GM13977 (cell line): ENCODE measurements around the gene TEDC2.
A peak's percentile ranks its signal among the peaks of the same experiment; 100 is the strongest.
"Not testable (repeated sequence)": the region's sequence is repeated elsewhere in the genome, so short reads cannot be mapped to it uniquely, and the experiment has no call there.

Source experiments
- DNase-seq: peaks from one replicate; pipeline ENCODE4 v3.0.0; 2012; ENCODE audit warnings: low spot score
- in situ Hi-C: fragments of 300-500 bp; cut with MboI; formaldehyde crosslinking; loops from one replicate; pipeline ENCODE4 v1.12.0; 2022; ENCODE audit warnings: low sequenced_read_pairs, low pct_unique_long_range_greater_than_20kb, mixed read lengths, inconsistent platforms; ENCODE audit not compliant: unreplicated experiment
- TF ChIP-seq, protein P1 (sequence below): IDR thresholded peaks from 2 replicates; pipeline ENCODE4 v1.5.1; 2012; ENCODE audit warnings: mild to moderate bottlenecking, control low read depth; ENCODE audit not compliant: insufficient read depth; ENCODE audit errors: extremely low read depth, missing control alignments

Gene TEDC2

DNA sequence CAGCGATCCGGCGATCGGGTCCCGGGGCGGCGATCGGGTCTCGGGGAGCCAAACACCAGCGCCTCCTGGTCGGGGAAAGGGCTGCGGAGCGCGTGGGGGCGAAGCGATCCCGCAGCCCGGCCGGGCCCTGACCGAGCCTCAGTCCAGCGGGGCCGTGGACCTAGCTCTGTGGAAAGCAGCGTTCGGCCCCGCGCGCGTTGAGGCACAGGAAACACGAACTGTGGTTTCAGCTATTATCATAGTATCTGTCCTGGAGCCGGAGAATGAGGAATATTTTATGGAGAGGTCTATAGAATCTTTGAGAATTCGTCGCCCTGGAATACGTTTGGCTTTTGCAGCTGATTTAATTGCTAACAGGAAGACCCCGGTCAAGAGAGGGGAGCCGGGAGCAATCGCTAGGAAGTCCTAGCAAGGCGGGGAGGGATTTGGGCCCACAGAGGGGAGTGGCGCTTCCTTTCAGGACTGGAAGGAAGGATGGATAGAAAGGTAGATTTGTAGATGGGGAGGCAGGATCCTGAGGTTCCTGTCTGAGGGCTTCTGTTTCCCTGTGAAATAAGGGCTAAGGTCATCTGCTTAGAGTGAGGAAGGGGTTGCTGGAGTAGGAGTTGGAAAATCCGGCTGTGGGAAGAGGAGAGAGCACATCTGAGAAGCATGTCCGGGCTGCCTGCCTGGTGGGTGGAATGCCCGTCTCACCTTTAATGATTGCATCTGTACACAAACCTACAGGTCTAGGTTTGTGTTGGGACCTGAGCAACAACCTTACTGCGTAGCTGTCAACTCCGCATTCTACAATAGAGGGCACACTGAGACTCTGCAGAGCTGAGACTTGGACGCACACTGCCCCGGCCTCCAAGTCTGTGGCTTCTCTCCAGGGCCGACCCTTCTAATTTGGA is 29.9 kb upstream of the TEDC2 start:
- DNase-seq = peak; percentile 62
- TF ChIP-seq, protein P1, sequence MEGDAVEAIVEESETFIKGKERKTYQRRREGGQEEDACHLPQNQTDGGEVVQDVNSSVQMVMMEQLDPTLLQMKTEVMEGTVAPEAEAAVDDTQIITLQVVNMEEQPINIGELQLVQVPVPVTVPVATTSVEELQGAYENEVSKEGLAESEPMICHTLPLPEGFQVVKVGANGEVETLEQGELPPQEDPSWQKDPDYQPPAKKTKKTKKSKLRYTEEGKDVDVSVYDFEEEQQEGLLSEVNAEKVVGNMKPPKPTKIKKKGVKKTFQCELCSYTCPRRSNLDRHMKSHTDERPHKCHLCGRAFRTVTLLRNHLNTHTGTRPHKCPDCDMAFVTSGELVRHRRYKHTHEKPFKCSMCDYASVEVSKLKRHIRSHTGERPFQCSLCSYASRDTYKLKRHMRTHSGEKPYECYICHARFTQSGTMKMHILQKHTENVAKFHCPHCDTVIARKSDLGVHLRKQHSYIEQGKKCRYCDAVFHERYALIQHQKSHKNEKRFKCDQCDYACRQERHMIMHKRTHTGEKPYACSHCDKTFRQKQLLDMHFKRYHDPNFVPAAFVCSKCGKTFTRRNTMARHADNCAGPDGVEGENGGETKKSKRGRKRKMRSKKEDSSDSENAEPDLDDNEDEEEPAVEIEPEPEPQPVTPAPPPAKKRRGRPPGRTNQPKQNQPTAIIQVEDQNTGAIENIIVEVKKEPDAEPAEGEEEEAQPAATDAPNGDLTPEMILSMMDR = peak; percentile 63
- in situ Hi-C loops = loop anchor here (10.0 kb wide), 1 partner anchor 75 kb away; no protein-coding TSS in a partner anchor

DNA sequence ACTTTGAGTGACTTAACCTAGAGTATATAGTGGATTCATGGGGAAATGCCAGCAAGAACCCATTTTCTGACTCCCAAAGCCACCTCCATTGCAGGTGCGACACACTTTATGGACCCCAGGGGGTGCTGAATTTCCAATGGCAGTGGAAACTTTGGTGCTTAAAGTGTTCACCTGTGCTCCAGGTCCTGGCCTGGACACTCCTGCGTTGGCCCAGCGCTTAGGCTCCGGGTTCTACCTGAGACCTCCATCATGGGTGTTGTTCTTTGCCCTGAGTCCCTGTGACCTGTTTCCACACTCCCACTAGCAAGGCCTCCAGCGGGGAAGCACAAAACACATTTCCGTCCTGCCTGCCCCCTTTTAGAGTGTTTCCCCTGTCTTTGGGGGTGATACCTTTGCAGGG is 27.6 kb upstream of the TEDC2 start:
- TF ChIP-seq, protein P1 = peak; percentile 24
- DNase-seq = no peak

DNA sequence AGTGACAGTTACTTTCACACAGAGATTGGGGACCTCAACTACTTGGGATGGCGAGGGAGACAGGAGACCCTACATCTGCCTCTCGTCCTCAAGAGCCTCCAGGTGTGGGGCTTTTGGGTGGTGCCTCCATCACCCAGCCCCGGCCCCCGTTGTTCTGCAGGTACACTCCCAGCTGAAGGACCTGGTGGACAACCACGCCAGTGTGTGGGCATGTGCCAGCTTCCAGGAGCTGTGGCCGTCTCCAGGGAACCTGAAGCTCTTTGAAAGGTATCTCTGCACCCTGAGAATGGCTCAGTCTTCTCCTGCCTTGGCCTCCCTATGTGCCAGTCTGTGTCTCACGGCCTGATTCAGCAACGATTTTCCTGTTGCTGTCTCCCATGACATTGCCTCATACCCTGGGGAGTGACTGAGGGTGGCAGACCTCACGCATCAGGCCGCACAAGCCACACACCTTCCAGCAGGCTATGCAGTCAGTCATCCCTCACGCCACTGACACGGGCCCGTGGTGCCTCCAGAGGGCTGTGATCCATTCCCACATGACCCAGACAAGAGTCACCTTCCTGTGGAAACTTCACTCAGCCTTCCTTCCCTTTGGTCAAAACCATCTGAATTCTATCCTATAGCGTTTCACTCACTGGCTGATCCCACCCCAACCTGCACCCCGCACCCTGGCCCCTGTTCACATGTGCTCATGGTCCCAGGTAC is 27.0 kb upstream of the TEDC2 start:
- in situ Hi-C loops = no loop called here
- TF ChIP-seq, protein P1 = no peak
- no peak for DNase-seq

More for the DNA sequence above, 27.6 kb upstream of the TEDC2 start:
- in situ Hi-C loops = no loop called here

DNA sequence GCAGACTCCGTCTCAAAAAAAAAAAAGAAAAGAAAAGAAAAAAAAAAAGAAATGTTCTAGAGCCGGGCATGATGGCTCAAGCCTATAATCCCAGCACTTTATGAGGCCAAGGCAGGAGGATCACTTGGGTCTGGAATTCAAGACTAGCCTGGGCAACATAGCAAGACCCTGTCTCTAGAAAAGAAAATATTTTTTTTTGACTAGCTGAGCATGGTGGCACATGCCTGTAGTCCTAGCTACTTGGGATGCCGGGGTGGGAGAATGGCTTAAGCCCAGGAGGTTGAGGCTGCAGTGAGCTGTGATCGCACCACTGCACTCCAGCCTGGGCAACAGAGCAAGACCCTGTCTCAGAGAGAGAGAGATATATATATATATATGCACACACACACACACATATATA is 24.7 kb upstream of the TEDC2 start:
- not testable (repeated sequence) for DNase-seq

DNA sequence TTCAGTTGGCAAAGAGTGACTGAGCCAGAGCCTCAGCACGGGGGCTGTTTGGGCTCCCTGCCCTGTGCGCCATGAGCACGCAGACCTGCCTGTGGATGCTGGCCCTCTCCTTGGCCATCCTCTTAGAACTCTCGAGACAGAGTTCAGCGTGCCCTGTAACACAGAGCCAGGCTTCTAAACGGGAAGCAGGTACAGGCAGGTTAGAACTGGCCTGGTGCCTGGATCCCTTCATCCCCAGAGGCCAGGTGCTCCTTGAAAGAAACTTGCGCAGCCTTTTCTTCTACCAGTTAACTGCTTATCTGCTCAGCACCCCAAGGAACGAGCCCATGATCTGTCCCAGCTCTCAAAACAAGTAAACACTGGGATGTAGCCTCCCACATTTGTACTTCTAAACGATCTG is 23.8 kb upstream of the TEDC2 start:
- in situ Hi-C loops = no loop called here
- no peak for DNase-seq
- TF ChIP-seq, protein P1 = no peak

More for the DNA sequence above, 24.7 kb upstream of the TEDC2 start:
- in situ Hi-C loops = not testable (repeated sequence)

DNA sequence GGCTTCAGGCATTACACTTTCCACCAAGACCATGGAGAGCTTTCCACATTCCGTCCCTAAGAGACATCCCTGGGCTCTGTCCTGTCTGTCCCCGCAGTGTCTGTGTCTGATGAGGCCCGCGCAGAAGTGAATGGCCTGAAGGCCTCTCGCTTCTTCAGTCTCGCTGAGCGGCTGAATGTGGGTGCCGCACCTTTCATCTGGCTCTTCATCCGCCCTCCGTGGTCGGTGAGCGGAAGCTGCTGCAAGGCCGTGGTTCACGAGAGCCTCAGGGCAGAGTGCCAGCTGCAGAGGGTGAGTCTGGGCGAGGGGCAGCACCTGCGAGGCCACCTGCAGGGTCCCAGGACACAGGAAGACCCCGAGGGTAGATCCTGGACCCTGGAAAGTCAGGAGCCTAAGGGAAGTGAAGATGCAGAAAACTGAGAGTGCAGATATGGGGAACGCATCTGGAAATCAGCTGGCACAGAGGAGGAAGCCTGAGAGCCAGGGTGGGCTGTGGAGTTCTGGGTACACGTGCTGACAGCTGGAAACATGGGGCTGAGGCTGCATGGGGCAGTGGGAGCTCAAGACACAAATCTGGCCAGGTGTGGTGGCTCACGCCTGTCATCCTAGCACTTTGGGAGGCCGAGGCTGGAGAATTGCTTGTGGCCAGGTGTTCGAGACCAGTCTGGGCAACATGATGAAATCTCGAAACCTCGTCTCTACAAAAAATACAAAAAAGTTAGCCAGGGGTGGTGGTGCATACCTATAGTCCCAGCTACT is 22.7 kb upstream of the TEDC2 start:
- in situ Hi-C loops = no loop called here
- DNase-seq = no peak
- TF ChIP-seq, protein P1 = no peak
